ENCODE data around the gene TEDC2. TPM values are rescaled to one million over a fixed set of nuclear protein-coding genes. Genes with fewer than 3 reads are reported as not detected.

The TEDC2 gene
- total RNA-seq, 4 donors from 2014 or later: 0.44 to 1.7 (median 0.51) TPM; not detected in 1

- TF ChIP-seq CTCF (IDR thresholded peaks at IDR 0.05; ENCODE audit: low read depth): no peak
These were observed 36.6 kb downstream of the TEDC2 start for GRCh38 chr16:2496223-2497115.

GRCh38 chr16:2497116-2497630 lies 37.3 kb downstream of the TEDC2 start:
- TF ChIP-seq CTCF (IDR thresholded peaks at IDR 0.05; ENCODE audit: low read depth): no peak

- no peak for TF ChIP-seq CTCF (IDR thresholded peaks at IDR 0.05; ENCODE audit: low read depth)
These were observed 38.0 kb downstream of the TEDC2 start for GRCh38 chr16:2497695-2498484.

GRCh38 chr16:2498531-2499253 lies 38.8 kb downstream of the TEDC2 start:
- TF ChIP-seq CTCF (IDR thresholded peaks at IDR 0.05; ENCODE audit: low read depth): no peak

- no peak for TF ChIP-seq CTCF (IDR thresholded peaks at IDR 0.05; ENCODE audit: low read depth)
These were observed 39.5 kb downstream of the TEDC2 start for GRCh38 chr16:2499454-2499853.

GRCh38 chr16:2499890-2500429 lies 40.1 kb downstream of the TEDC2 start:
- TF ChIP-seq CTCF (IDR thresholded peaks at IDR 0.05; ENCODE audit: low read depth): no peak
